Occipital lobe (tissue), 2 donors: ENCODE measurements around the gene SETD6. TPM values are rescaled to one million over a fixed set of nuclear protein-coding genes. Genes with fewer than 3 reads are reported as not detected.
A peak's percentile ranks its signal among the peaks of the same experiment; 100 is the strongest.

Experiments used
- DNase-seq: peaks from one replicate; lab custom pipeline; 2025; lab: John Stamatoyannopoulos, UW
- total RNA-seq: library from RNA; depleted of rRNA; stranded (reverse); fragments of >200 nt; gene quantifications from one replicate; pipeline ENCODE4 v1.2.3, GENCODE V29; 2014

The SETD6 gene
- total RNA-seq, 1 donor from 2014 or later, result 21.5 TPM

DNA sequence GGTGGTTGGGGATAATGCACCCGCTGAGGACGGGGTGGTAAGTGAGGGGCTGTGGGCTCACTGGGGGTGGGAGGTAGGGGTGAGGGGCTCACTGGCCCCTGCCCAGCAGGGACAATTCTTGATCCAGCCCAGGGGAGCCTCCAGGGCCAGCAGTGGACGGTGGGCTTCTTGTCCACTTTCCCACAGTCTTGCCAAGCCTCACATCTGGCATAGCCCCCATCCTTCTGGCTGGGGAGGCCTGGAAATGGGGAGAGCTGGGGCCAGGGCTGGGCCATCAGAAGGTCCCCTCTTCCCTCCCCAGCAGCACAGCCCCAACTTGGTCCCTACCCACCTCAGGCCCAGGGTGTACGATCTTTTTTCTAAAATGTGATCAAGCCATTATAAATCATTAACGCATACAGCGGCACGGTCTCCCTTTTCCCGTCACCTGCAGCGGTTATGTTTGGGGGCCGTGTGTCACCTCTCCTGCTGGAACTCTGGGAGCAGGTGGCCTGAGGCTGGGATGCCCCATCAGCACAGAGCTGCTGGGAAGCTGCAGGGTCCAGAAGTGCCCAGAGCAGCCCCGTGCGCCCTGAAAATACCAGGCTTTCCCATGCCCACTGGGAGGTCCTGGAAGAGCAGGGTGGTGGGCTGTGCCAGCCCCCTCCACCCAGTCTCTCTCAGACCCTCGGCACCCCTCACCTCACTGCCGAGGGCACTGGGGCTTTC, 7.2 kb upstream of the SETD6 start:
- no peak for DNase-seq

DNA sequence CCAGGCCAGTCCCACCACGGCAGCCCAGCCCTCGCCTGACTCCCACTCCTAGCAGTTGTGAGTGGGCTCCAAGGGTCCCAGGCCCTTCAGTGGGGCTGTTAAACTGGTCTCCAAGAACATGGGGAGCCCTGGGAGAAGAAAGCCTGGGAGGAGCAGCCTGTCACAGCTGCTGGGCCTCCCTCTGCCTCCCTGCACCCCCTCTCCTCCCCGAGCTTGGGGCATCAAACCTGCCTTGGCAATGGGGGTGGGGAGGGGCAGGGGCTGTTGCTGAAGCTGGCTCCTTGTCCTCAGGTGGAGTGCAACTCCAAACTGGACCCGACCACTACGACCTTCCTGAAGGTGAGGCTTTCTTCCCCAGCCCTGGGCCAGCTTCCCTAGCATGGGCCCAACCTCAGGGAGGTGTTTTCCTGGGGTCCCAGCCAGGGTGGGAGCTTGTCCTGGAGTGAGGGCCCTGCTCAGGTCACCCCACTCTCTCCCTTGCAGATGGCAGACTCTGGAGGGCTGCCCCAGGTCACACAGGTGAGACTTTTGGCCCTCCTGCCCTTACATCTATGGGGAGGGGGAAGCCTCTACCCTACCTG, 6.6 kb upstream of the SETD6 start:
- DNase-seq, result no peak

DNA sequence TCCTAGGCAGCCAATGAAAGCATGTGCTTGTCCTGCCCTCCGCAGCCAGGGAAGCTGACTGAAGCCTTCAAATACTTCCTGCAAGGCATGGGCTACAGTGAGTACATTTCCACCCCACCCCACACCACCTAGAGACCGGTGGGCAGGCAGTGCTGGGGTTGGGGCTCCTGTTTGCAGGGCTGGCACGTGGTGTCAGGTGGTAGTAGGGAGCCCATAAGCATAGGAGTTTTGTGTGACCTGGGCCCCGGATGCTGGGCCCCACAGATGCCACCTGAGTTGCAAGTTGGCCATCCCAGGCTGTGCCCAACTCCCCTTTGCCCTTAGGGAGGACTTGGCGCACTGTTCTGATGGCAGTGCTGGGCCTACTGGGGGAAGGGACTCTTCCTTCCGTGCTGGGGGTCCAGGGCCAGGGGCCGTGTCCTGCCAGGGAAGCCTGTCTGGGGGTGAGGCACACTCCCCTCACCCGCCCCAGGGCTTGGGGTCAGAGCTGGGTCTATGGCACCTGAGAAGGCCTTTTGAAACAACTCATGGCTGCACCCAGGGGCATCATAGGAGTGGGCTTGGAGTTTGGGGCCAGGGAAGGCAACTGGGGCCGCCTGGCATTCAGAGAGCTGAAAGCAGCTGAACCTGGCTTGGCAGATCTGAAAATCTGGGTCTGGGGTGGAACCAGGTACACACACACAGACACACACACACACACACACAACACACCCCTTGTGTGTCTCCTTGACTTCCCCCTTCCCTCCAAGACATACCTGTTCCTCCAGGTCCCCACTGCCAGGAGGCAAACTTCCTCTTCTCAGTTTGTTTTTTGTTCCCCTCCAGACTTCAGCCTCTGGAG, 5.8 kb upstream of the SETD6 start:
- DNase-seq, result no peak

DNA sequence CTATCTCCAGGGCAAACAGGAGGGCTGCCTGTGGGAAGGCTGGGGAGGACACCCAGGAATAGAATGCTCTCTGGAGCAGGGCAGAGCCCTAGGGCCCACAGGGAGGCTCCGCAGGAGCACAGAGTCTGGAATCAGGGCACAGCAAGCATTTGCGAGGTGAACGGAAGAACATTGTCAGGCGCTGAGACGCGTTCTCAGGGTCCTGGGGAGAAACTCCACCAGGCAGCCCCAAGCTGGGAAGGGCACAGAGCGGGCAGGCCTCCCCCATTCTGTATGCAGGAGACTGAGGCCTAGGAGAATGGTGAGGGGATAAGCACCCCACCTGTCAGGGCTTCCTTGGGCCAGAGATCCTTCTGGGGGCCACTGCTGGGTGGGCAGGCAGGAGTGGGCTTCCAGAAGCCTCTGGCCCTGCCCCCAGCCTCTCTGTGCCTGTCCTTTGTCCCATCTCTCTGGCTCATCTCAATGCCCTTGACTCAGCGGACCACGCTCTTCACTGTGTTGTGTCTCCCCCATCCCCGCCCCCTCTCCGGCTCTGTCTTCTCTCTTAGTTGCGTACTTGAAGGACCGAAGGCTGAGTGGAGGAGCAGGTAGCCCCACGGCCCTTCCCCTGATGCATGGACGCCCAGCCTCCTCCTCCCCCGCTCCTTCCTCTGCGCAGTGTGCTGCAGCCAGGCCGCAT, 5.1 kb upstream of the SETD6 start:
- no peak for DNase-seq

DNA sequence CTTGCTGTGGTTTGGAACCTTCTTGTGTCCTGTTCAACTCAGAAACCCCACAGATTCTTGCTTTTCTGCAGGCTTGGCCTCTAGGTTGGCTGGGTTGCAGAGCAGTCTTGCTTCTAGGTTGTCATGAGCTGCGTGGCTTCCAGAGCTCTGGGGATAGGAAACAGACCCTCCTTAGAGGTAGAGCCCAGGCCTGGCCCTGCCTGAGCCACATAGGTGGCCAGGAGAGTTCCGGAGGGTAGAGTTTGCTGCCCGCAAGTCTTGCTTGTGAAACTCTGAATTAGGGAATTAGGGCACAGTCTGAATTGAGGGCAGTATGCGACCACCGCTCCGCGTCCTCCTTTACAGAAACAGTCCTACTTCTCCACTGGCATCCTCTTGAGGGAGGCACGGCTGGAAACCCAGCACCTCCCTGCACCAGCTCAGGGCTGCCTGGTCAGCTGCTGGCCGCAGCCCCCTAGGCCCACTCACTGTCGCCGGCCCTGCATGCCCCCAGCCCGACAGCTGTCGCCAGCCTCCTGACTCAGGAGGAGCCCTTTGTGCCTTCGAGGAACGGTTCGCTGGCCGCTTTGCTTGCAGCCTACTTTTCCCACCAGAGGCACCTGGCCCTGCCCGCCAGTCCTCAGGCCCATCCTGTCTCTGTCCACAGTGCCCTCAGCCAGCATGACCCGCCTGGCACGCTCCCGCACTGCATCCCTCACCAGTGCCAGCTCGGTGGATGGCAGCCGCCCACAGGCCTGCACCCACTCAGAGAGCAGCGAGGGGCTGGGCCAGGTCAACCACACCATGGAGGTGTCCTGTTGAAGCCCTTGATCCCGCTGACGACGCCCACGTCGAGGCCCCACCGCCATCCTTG, 4.3 kb upstream of the SETD6 start:
- DNase-seq, result no peak

DNA sequence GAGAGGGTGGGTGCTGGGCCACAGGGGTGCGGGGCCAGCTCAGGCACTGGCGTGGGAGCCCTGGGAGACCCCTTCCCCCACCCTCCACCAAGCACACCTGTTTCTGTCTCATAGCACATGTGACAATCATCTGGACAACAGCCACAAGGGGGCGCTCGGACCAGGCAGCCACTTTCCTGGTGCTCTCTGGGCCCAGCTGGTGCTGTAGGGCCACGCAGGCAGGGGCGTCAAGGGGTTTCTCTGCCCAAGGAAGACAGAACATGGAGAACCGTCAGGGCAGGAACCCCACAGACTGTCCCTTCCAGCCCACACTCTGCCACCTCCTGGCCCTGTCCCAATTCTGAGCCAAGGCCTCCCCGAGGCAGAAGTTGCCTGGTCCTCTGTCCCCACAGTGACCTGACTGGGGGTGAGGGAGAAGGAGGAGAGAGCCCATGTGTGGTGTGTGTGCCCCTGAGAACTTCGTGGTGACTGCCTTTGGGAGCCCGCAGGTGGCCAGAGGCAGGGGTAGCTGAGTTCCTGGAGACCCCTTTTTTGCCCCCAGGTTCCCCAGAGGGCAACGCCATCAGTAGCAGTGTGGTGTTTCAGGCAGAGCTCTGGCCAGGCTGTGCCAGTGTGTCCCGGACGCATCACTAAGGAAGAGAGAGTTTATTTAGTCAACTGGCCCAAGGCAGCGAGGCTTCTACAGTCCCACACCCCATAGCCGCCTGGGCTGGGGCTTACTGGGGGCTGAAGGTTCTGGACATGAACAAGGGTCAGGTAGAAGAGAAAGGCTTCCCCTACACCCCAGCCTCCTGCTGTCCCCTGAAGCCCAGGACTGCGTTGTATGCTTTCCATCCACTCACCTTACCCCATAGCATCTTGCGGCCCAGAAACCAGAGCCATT, 3.1 kb upstream of the SETD6 start:
- peak; percentile 23 for DNase-seq

DNA sequence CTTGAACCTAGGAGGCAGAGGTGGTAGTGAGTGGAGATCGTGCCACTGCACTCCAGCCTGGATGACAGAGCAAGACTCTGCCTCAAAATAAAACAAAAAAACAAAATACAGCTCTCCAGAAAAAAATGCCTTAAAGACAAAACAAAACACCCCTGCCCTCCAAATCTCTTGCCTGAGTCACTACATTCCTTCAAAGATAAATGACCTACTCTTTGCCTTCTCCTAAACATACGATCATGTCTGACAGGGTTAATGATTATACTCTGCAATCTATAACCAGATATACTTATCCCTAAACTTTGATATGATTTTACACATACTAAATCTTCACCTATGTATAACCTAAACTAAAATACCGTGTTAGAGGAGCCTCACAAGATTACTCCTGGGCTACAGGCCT, 1.4 kb upstream of the SETD6 start:
- no peak for DNase-seq

DNA sequence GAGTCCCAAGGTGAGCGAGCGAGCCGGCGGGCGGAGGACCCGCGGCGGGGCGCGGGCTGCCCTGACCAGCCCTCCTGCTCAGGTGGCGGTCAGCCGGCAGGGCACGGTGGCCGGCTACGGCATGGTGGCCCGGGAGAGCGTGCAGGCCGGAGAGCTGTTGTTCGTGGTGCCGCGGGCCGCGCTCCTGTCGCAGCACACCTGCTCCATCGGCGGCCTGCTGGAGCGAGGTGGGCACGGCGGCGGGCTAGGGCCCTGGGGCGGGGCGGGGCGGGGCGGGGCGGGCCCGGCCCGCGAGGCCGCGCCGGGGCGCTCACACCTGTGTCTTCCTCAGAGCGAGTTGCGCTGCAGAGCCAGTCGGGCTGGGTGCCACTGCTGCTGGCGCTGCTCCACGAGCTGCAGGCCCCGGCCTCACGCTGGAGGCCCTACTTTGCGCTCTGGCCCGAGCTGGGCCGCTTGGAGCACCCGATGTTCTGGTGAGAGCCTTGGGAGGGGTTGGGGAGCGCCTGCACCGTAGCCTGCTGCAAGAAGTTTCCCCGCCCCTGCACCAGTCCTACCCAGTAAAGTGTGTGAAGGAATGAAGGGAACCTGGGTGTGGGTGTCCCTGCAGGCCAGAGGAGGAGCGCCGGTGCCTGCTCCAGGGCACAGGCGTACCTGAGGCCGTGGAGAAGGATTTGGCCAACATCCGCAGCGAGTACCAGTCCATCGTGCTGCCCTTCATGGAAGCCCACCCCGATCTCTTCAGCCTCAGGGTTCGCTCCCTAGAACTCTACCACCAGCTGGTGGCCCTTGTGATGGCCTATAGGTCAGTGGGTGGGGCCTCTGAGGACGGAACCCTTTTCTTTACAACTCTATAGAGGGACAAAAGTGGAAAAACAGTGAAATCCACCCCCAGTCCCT, 802 bp downstream of the SETD6 start:
- no peak for DNase-seq

DNA sequence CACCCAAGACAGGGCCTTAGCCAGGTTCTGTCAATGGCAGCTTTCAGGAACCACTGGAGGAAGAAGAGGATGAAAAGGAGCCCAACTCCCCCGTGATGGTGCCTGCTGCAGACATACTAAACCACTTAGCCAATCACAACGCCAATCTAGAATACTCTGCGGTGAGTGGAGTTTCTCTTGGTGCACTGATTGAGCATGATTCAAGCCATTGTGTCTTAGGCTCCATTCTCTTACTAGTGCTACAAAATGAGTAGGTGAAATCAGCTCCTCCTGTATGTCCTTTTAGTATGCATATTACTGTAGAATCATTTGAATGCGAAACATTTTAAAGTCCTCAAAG, 1.4 kb downstream of the SETD6 start:
- DNase-seq, result no peak

DNA sequence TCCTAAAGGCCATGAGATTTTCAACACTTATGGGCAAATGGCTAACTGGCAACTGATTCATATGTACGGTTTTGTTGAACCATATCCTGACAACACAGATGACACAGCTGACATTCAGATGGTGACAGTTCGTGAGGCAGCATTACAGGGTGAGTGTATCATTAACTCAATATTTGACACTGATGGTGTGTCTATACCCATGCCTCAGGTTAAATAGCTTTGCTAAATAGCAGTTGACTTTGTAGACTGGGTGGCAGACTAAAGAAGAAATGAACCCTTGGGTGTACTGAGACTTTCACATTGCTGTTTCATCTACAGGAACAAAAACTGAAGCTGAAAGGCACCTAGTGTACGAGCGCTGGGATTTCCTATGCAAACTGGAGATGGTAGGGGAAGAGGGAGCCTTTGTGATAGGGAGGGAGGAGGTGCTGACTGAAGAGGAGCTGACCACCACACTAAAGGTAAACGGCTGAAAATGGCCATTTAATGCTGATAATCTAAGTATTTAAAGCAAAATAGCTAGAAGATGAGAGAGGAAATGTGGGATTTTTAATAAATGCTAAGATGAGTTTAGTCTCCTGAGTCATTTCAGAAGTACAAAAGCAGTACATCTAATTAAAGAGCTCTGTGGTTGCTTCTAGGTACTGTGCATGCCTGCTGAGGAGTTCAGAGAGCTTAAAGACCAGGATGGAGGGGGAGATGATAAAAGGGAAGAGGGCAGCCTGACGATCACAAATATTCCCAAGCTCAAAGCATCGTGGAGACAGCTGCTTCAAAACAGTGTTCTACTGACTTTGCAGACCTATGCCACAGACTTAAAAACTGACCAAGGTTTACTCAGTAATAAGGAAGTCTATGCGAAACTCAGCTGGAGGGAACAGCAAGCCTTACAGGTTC, 3.0 kb downstream of the SETD6 start:
- DNase-seq, result no peak

DNA sequence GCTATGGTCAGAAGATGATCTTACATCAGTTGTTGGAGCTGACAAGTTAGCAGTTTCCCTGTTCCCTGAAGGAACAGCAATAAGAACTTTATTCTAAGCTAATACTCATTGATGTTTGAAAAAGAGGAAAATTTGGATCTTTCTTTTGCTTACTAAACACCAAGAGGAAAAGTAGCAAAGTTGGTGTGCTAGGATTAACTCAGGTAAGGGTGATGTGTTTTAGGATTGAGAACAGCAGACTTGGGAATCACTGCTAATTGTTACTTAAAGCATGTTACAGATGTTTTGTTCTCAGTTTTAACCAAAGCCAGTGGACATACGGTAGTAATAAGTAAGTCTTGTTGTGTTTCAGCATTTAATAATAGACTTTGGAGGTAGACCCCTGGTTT, 3.7 kb downstream of the SETD6 start:
- DNase-seq, result no peak

DNA sequence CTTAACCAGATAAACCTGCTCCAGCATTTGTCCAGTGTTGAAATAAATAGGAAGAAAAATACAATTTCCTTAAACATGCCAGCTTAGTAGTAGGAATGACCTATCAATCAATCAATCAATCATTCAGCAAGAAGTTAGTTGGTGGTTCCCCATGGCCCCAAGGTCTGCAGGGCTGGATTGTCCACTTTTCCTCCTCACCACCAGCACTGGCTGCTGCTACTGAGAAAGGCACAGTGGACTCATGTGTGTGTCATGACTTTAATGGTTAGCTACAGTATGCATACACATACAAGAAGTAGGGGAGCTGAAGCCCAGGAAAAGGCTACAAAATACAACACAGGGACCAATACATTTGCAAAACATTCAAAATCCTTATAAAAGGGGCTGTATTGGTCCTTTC, 4.4 kb downstream of the SETD6 start:
- no peak for DNase-seq

DNA sequence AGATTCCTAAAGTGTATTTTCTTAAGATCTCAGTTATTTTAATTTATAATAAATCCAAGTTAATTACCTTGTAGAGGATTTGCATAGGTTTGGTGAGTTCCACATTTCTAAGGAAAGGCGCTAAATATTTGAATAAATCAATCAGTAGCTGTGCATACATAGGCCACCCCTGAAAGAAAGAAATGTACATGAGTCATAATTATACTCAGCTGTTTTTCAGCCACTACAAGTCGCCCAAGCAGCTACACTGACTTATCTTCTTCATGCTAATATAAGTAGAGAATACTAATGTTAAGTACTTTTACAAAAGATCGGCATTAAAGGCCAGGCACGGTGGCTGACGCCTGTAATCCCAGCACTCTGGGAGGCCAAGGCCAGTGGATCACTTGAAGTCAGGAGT, 14.9 kb downstream of the SETD6 start:
- DNase-seq, result no peak

DNA sequence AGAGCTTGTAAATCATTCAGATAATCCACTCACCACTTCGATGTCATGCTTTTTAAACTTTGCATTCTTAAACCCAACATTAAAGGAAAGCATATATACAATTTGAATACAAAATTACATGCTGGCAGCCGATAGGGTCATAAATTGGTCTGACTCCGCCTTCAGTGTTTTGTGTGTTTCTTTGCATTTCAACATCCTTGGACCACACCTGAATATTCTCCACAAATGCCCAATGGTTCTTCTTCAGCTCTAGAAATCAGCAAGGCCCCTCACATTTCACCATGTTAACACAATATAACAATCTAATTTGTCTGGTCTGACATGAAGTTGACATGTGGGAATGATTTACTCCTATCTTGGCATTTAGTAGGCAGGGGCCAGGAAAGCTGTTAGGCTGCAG, 17.1 kb downstream of the SETD6 start:
- DNase-seq, result no peak

DNA sequence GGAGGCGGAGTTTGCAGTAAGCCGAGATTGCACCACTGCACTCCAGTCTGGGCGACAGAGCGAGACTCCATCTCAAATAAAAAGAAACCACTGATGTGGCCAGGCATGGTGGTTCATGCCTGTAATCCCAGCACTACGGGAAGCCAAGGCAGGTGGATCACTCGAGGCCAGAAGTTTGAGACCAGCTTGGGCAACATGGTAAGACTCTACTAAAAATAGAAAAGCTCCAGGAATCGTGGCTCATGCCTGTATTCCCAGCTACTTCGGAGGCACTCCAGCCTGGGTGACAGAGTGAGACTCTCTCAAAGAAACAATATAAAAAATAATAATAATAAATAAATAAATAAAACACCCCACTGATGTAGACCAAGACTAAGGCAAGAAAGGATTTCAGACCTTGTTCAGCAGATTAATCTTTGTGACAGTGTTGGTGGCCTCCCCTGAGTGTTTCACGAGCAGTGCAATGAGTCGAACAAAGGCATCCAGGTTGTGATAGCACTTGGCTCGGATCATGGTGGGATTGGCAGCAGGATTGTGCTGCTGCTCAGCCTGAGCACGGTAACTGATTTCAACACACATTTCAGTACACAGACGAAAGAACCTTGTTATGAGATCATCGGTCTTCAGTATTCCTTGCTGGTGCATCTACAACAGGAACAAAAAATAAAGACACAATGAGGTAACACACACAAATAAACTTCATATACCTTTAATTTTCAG, 18.6 kb downstream of the SETD6 start:
- no peak for DNase-seq

DNA sequence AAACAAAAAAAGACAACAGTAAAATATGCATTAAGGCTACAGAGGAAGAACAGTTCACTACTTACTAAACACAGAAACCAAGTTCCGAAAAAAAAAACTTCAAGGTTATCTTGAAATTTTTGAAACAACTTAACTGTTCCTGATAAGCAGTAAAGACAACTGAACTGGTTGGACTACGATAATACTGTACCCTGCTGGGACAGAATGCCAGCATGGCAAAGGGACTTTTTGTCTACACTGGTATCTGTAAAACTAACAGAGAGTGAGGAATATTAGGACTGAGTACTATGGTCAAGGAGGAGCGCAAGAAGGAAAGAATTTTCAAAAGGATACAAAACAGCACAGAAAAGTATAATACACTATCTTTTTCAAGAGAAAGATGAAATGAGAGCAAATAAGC, 19.8 kb downstream of the SETD6 start:
- DNase-seq, result no peak

DNA sequence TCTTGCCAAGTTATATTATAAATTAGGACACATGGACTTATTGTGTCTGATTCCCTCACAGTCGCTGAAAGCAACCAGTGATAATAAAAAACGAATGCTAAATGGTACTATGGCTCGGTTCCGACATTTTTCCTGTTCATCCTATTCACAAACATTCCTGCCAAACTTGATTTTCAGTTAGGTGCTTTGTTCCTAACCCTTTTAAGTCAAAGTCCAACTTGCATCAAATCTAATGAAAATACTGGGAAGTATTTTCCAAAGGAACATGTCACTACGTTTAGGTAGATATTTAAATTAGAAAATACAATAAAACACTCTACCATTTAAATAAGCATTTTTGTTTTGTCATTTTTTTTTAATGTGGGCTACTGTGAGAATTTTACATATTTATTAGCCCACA, 21.0 kb downstream of the SETD6 start:
- no peak for DNase-seq
